ENCODE data around the gene PRKCH.

PRKCH gene

GRCh38 chr14:61573748-61574513 is 252.6 kb downstream of the PRKCH start:
- no peak for DNase-seq

GRCh38 chr14:61574514-61574807 is 253.1 kb downstream of the PRKCH start:
- DNase-seq: no peak

GRCh38 chr14:61575126-61575525 is 253.7 kb downstream of the PRKCH start:
- no peak for DNase-seq

GRCh38 chr14:61575551-61576150 is 254.3 kb downstream of the PRKCH start:
- no peak for DNase-seq

- no peak for DNase-seq
Observed at GRCh38 chr14:61577506-61577931, 256.1 kb downstream of the PRKCH start.

GRCh38 chr14:61578745-61579144 is 257.4 kb downstream of the PRKCH start:
- DNase-seq: no peak

- no peak for DNase-seq
Observed at GRCh38 chr14:61581340-61581739, 260.0 kb downstream of the PRKCH start.

- no peak for DNase-seq
Observed at GRCh38 chr14:61581955-61582615, 260.7 kb downstream of the PRKCH start.

GRCh38 chr14:61582815-61583214 is 261.4 kb downstream of the PRKCH start:
- DNase-seq: no peak

- no peak for DNase-seq
Observed at GRCh38 chr14:61584331-61584741, 263.0 kb downstream of the PRKCH start.

GRCh38 chr14:61585598-61586543 is 264.5 kb downstream of the PRKCH start:
- no peak for DNase-seq

GRCh38 chr14:61586544-61587055 is 265.2 kb downstream of the PRKCH start:
- DNase-seq: no peak

GRCh38 chr14:61587081-61587713 is 265.8 kb downstream of the PRKCH start:
- no peak for DNase-seq

GRCh38 chr14:61588419-61588901 is 267.1 kb downstream of the PRKCH start:
- no peak for DNase-seq

- no peak for DNase-seq
Observed at GRCh38 chr14:61589691-61590581, 268.6 kb downstream of the PRKCH start.

GRCh38 chr14:61591862-61592261 is 270.5 kb downstream of the PRKCH start:
- DNase-seq: no peak

GRCh38 chr14:61593330-61593729 is 272.0 kb downstream of the PRKCH start:
- DNase-seq: no peak

- no peak for DNase-seq
Observed at GRCh38 chr14:61596990-61597389, 275.6 kb downstream of the PRKCH start.

GRCh38 chr14:61598980-61599379 is 277.6 kb downstream of the PRKCH start:
- no peak for DNase-seq

- DNase-seq: no peak
Observed at GRCh38 chr14:61599942-61600341, 278.6 kb downstream of the PRKCH start.

Data from SW 1271 (cell line).